Right atrium auricular region (tissue), 2 donors: ENCODE data around the gene DST. TPM values are rescaled to one million over a fixed set of nuclear protein-coding genes. Genes with fewer than 3 reads are reported as not detected.

Source experiments
- DNase-seq: peaks from one replicate; pipeline ENCODE4 v3.0.0-alpha.2; 2019; ENCODE audit warnings: low spot score
- H3K27ac ChIP-seq, 2 donors: fragments of 200-600 bp; sonication (generic); 1 replicate in 1 of 2; 2 replicates in 1 of 2; pipeline ENCODE4 v1.5.1; 2016 to 2019
- H3K27me3 ChIP-seq, 2 donors: fragments of 200-600 bp; sonication (generic); one replicate each; pipeline versions ENCODE4 v1.5.1 to v1.6.0; 2017 to 2019
- H3K36me3 ChIP-seq: fragments of 200-600 bp; sonication (generic); one replicate; pipeline ENCODE4 v1.5.1; 2016
- H3K4me1 ChIP-seq, 2 donors: fragments of 200-600 bp; sonication (generic); one replicate each; pipeline versions ENCODE4 v1.5.1 to v1.6.0; 2017 to 2019
- H3K4me3 ChIP-seq, 2 donors: fragments of 200-600 bp; sonication (generic); 1 replicate in 1 of 2; 2 replicates in 1 of 2; pipeline ENCODE4 v1.5.1; 2017 to 2019; ENCODE audit warnings: mild to moderate bottlenecking in 1 of 2, moderate library complexity in 1 of 2
- H3K9me3 ChIP-seq, 2 donors: fragments of 200-600 bp; sonication (generic); one replicate each; pipeline ENCODE4 v1.5.1; 2019
- CTCF ChIP-seq, 2 donors: fragments of 200-600 bp; sonication (generic); IDR thresholded peaks; one replicate each; pipeline ENCODE4 v1.5.1; 2019; ENCODE audit warnings: antibody characterized with exemption in 2 of 2
- total RNA-seq, 2 donors: library from RNA; depleted of rRNA; stranded (reverse); fragments of >200 nt; gene quantifications; one replicate each; pipeline ENCODE4 v1.1.0, GENCODE V29; 2016

The DST gene
- total RNA-seq, 2 donors from 2014 or later, result 257 to 285 TPM

GRCh38 chr6:56607111-56607752 lies 35.5 kb downstream of the DST start:
- Histone ChIP-seq H3K9me3 (no peaks in the 10 kb centered on the region), H3K27ac (no peak overlapping the region), H3K27me3 (no peaks in the 10 kb centered on the region), H3K36me3 (peaks cover 65% of the 10 kb centered on the region), H3K4me3 (no peak overlapping the region), H3K4me1 (no peaks in the 10 kb centered on the region)
- no peak for TF ChIP-seq CTCF (IDR thresholded peaks at IDR 0.05)
- no peak for DNase-seq

- Histone ChIP-seq H3K36me3 (peaks cover 74% of the 10 kb centered on the region), H3K4me3 (no peak overlapping the region), H3K27ac (no peak overlapping the region), H3K4me1 (no peaks in the 10 kb centered on the region), H3K27me3 (no peaks in the 10 kb centered on the region), H3K9me3 (no peaks in the 10 kb centered on the region)
- no peak for TF ChIP-seq CTCF (IDR thresholded peaks at IDR 0.05)
- no peak for DNase-seq
These were observed 37.3 kb downstream of the DST start for GRCh38 chr6:56605435-56605834.

- DNase-seq, result no peak
- Histone ChIP-seq H3K4me3 (no peak overlapping the region), H3K36me3 (peaks cover 74% of the 10 kb centered on the region), H3K27ac (no peak overlapping the region), H3K27me3 (no peaks in the 10 kb centered on the region), H3K4me1 (no peaks in the 10 kb centered on the region), H3K9me3 (no peaks in the 10 kb centered on the region)
- no peak for TF ChIP-seq CTCF (IDR thresholded peaks at IDR 0.05)
These were observed 38.5 kb downstream of the DST start for GRCh38 chr6:56604186-56604585.

GRCh38 chr6:56601390-56601789 lies 41.3 kb downstream of the DST start:
- TF ChIP-seq CTCF (IDR thresholded peaks at IDR 0.05), result no peak
- H3K36me3 ChIP-seq, result peaks cover 78% of the 10 kb centered on the region
- DNase-seq, result no peak
- H3K27me3 ChIP-seq, result no peaks in the 10 kb centered on the region
- no peaks in the 10 kb centered on the region for H3K4me1 ChIP-seq
- no peak overlapping the region for H3K4me3 ChIP-seq
- no peaks in the 10 kb centered on the region for H3K9me3 ChIP-seq
- H3K27ac ChIP-seq, result no peak overlapping the region

- Histone ChIP-seq H3K9me3 (no peaks in the 10 kb centered on the region), H3K4me1 (no peaks in the 10 kb centered on the region), H3K27ac (no peak overlapping the region), H3K4me3 (no peak overlapping the region), H3K27me3 (no peaks in the 10 kb centered on the region), H3K36me3 (peaks cover 72% of the 10 kb centered on the region)
- TF ChIP-seq CTCF (IDR thresholded peaks at IDR 0.05), result peak; percentile 56 to 71
- DNase-seq, result no peak
These were observed 47.1 kb downstream of the DST start for GRCh38 chr6:56595490-56596122.

GRCh38 chr6:56594699-56595098 lies 48.0 kb downstream of the DST start:
- H3K36me3 ChIP-seq, result peaks cover 73% of the 10 kb centered on the region
- no peak overlapping the region for H3K4me3 ChIP-seq
- H3K4me1 ChIP-seq, result no peaks in the 10 kb centered on the region
- H3K27me3 ChIP-seq, result no peaks in the 10 kb centered on the region
- TF ChIP-seq CTCF (IDR thresholded peaks at IDR 0.05), result no peak
- H3K27ac ChIP-seq, result no peak overlapping the region
- DNase-seq, result no peak
- H3K9me3 ChIP-seq, result no peaks in the 10 kb centered on the region
